ENCODE measurements around the gene CROCC.
"Not testable (repeated sequence)": the region's sequence is repeated elsewhere in the genome, so short reads cannot be mapped to it uniquely, and the experiment has no call there.

The CROCC gene

GRCh38 chr1:16938351-16939321 lies 16.9 kb downstream of the CROCC start:
- no peaks in the 10 kb centered on the region for H3K27me3 ChIP-seq (replicated peaks)
- no peak overlapping the region for H3K27ac ChIP-seq
- no peak overlapping the region for H3K4me3 ChIP-seq (ENCODE audit: low read depth, low read length)
- H3K36me3 ChIP-seq (replicated peaks) = no peaks in the 10 kb centered on the region
- TF ChIP-seq CTCF (IDR thresholded peaks at IDR 0.05; ENCODE audit: low read depth, low read length, missing control alignments) = no peak
- no peak for DNase-seq
- in situ Hi-C loops (cut with HindIII; ENCODE audit: low pct_ligation_motif_present, low sequenced_read_pairs) = no loop called here

- H3K27me3 ChIP-seq (replicated peaks); H3K4me3 ChIP-seq (ENCODE audit: low read depth, low read length); H3K36me3 ChIP-seq (replicated peaks); DNase-seq; in situ Hi-C loops (cut with HindIII; ENCODE audit: low pct_ligation_motif_present, low sequenced_read_pairs); H3K27ac ChIP-seq: not testable (repeated sequence)
These were observed 17.9 kb downstream of the CROCC start for GRCh38 chr1:16939386-16940180.

GRCh38 chr1:16944038-16944437 lies 22.3 kb downstream of the CROCC start:
- no peak for DNase-seq
- Histone ChIP-seq H3K36me3 (replicated peaks) (peaks cover 12% of the 10 kb centered on the region), H3K4me3 (ENCODE audit: low read depth, low read length) (no peak overlapping the region), H3K27ac (no peak overlapping the region), H3K27me3 (replicated peaks) (no peaks in the 10 kb centered on the region)
- no peak for TF ChIP-seq CTCF (IDR thresholded peaks at IDR 0.05; ENCODE audit: low read depth, low read length, missing control alignments)
- in situ Hi-C loops (cut with HindIII; ENCODE audit: low pct_ligation_motif_present, low sequenced_read_pairs) = no loop called here

- H3K4me3 ChIP-seq (ENCODE audit: low read depth, low read length); H3K27ac ChIP-seq; DNase-seq; H3K27me3 ChIP-seq (replicated peaks); in situ Hi-C loops (cut with HindIII; ENCODE audit: low pct_ligation_motif_present, low sequenced_read_pairs): not testable (repeated sequence)
- H3K36me3 ChIP-seq (replicated peaks) = peaks cover 12% of the 10 kb centered on the region
These were observed 23.8 kb downstream of the CROCC start for GRCh38 chr1:16945512-16945911.

GRCh38 chr1:16946185-16946584 lies 24.5 kb downstream of the CROCC start:
- H3K27ac ChIP-seq; DNase-seq; H3K27me3 ChIP-seq (replicated peaks); H3K4me3 ChIP-seq (ENCODE audit: low read depth, low read length); in situ Hi-C loops (cut with HindIII; ENCODE audit: low pct_ligation_motif_present, low sequenced_read_pairs): not testable (repeated sequence)
- peaks cover 12% of the 10 kb centered on the region for H3K36me3 ChIP-seq (replicated peaks)

- Histone ChIP-seq H3K4me3 (ENCODE audit: low read depth, low read length) (no peak overlapping the region), H3K27ac (no peak overlapping the region), H3K27me3 (replicated peaks) (no peaks in the 10 kb centered on the region), H3K36me3 (replicated peaks) (peaks cover 12% of the 10 kb centered on the region)
- in situ Hi-C loops (cut with HindIII; ENCODE audit: low pct_ligation_motif_present, low sequenced_read_pairs) = no loop called here
- DNase-seq = no peak
- no peak for TF ChIP-seq CTCF (IDR thresholded peaks at IDR 0.05; ENCODE audit: low read depth, low read length, missing control alignments)
These were observed 24.9 kb downstream of the CROCC start for GRCh38 chr1:16946646-16947045.

- H3K27ac ChIP-seq; H3K27me3 ChIP-seq (replicated peaks); H3K4me3 ChIP-seq (ENCODE audit: low read depth, low read length); DNase-seq; in situ Hi-C loops (cut with HindIII; ENCODE audit: low pct_ligation_motif_present, low sequenced_read_pairs): not testable (repeated sequence)
- H3K36me3 ChIP-seq (replicated peaks) = peaks cover 12% of the 10 kb centered on the region
These were observed 26.7 kb downstream of the CROCC start for GRCh38 chr1:16948282-16948891.

GRCh38 chr1:16949026-16949425 lies 27.3 kb downstream of the CROCC start:
- H3K27ac ChIP-seq; in situ Hi-C loops (cut with HindIII; ENCODE audit: low pct_ligation_motif_present, low sequenced_read_pairs); H3K4me3 ChIP-seq (ENCODE audit: low read depth, low read length); DNase-seq; H3K27me3 ChIP-seq (replicated peaks): not testable (repeated sequence)
- peaks cover 12% of the 10 kb centered on the region for H3K36me3 ChIP-seq (replicated peaks)

- H3K36me3 ChIP-seq (replicated peaks); in situ Hi-C loops (cut with HindIII; ENCODE audit: low pct_ligation_motif_present, low sequenced_read_pairs); H3K4me3 ChIP-seq (ENCODE audit: low read depth, low read length); H3K27ac ChIP-seq; DNase-seq; H3K27me3 ChIP-seq (replicated peaks): not testable (repeated sequence)
These were observed 30.6 kb downstream of the CROCC start for GRCh38 chr1:16952376-16952775.

Measured in brain microvascular endothelial cell (primary cell).